ENCODE data around the gene SH2D6. TPM values are rescaled to one million over a fixed set of nuclear protein-coding genes. Genes with fewer than 3 reads are reported as not detected.
"Not testable (repeated sequence)": the region's sequence is repeated elsewhere in the genome, so short reads cannot be mapped to it uniquely, and the experiment has no call there.

Gene SH2D6
- total RNA-seq, 6 experiments from 2014 or later = 0.40 to 3.7 (median 2.3) TPM; not detected in 2

GRCh38 chr2:85411405-85411748, 7.1 kb upstream of the SH2D6 start:
- Histone ChIP-seq H3K4me1 (peaks cover 0 to 15% (median 0%) of the 10 kb centered on the region in 4 donors), H3K27ac (no peak overlapping the region), H3K9me3 (no peaks in the 10 kb centered on the region), H3K27me3 (no peaks in the 10 kb centered on the region), H3K4me3 (no peak overlapping the region), H3K36me3 (no peaks in the 10 kb centered on the region)
- ATAC-seq = no peak
- no peak for DNase-seq
- WGBS (ENCODE audit: insufficient coverage, low coverage, low lambda C conversion rate, missing lambda C conversion rate) = no CpG with 5 or more reads among the region's 5 CpGs
- TF ChIP-seq, protein P1, sequence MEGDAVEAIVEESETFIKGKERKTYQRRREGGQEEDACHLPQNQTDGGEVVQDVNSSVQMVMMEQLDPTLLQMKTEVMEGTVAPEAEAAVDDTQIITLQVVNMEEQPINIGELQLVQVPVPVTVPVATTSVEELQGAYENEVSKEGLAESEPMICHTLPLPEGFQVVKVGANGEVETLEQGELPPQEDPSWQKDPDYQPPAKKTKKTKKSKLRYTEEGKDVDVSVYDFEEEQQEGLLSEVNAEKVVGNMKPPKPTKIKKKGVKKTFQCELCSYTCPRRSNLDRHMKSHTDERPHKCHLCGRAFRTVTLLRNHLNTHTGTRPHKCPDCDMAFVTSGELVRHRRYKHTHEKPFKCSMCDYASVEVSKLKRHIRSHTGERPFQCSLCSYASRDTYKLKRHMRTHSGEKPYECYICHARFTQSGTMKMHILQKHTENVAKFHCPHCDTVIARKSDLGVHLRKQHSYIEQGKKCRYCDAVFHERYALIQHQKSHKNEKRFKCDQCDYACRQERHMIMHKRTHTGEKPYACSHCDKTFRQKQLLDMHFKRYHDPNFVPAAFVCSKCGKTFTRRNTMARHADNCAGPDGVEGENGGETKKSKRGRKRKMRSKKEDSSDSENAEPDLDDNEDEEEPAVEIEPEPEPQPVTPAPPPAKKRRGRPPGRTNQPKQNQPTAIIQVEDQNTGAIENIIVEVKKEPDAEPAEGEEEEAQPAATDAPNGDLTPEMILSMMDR (IDR thresholded peaks at IDR 0.05) = no peak
- no peak for TF ChIP-seq POLR2A (IDR thresholded peaks at IDR 0.05)
- intact Hi-C loops (cut with DNase I) = no loop called here

- peak in 1 of 3 donors; percentile 55 for DNase-seq
- 14% methylated on average over 17 of the region's 44 CpGs for WGBS (ENCODE audit: insufficient coverage, low coverage, low lambda C conversion rate, missing lambda C conversion rate)
Observed at GRCh38 chr2:85413592-85414420, 4.7 kb upstream of the SH2D6 start.

GRCh38 chr2:85414421-85414759, 4.1 kb upstream of the SH2D6 start:
- DNase-seq; H3K4me3 ChIP-seq; ATAC-seq; H3K36me3 ChIP-seq; H3K27ac ChIP-seq; H3K27me3 ChIP-seq; intact Hi-C loops (cut with DNase I); H3K9me3 ChIP-seq: not testable (repeated sequence)
- WGBS (ENCODE audit: insufficient coverage, low coverage, low lambda C conversion rate, missing lambda C conversion rate) = 72% methylated on average over 4 of the region's 5 CpGs
- H3K4me1 ChIP-seq = peaks cover 0 to 21% (median 5%) of the 10 kb centered on the region in 4 donors

More at GRCh38 chr2:85413592-85414420, 4.7 kb upstream of the SH2D6 start:
- H3K36me3 ChIP-seq = no peaks in the 10 kb centered on the region
- no peak for TF ChIP-seq POLR2A (IDR thresholded peaks at IDR 0.05)
- TF ChIP-seq, protein P1 (IDR thresholded peaks at IDR 0.05) = no peak
- no peaks in the 10 kb centered on the region for H3K27me3 ChIP-seq
- ATAC-seq = peak; percentile 12 to 49 (median 27)
- H3K4me1 ChIP-seq = peaks cover 0 to 19% (median 2%) of the 10 kb centered on the region in 4 donors
- no peak overlapping the region for H3K27ac ChIP-seq
- H3K9me3 ChIP-seq = no peaks in the 10 kb centered on the region
- intact Hi-C loops (cut with DNase I) = no loop called here
- H3K4me3 ChIP-seq = peak overlapping the region; percentile 30 to 44 (median 42)

GRCh38 chr2:85414761-85415553, 3.6 kb upstream of the SH2D6 start:
- no peak for DNase-seq
- Histone ChIP-seq H3K4me3 (no peak overlapping the region), H3K9me3 (no peaks in the 10 kb centered on the region), H3K27me3 (no peaks in the 10 kb centered on the region), H3K27ac (no peak overlapping the region), H3K36me3 (no peaks in the 10 kb centered on the region), H3K4me1 (peaks cover 0 to 27% (median 7%) of the 10 kb centered on the region in 4 donors)
- intact Hi-C loops (cut with DNase I) = loop anchor here in 1 of 2 donors (5.0 kb wide), 1 partner anchor 137 kb away; no protein-coding TSS in a partner anchor
- ATAC-seq = no peak
- no peak for TF ChIP-seq POLR2A (IDR thresholded peaks at IDR 0.05)
- TF ChIP-seq, protein P1 (IDR thresholded peaks at IDR 0.05) = no peak
- WGBS (ENCODE audit: insufficient coverage, low coverage, low lambda C conversion rate, missing lambda C conversion rate) = 88% methylated on average over 5 of the region's 7 CpGs
